HCT116 (cell line): ENCODE data around the gene PCDHB5. TPM values are rescaled to one million over a fixed set of nuclear protein-coding genes. Genes with fewer than 3 reads are reported as not detected.
"Not testable (repeated sequence)": the region's sequence is repeated elsewhere in the genome, so short reads cannot be mapped to it uniquely, and the experiment has no call there.

Source experiments
- ATAC-seq: fragments of 200-7000 bp; cut with Tn5 transposase; 2 replicates; pipeline ENCODE4 v1.9.1; 2020; ENCODE audit warnings: mild to moderate bottlenecking, moderate library complexity
- BruUV-seq: library from RNA; stranded (reverse); fragments of 400-500 nt; replicated peaks from 2 replicates; lab custom pipeline; 2021; lab: Mats Ljungman, UMichigan
- CTCF ChIA-PET: fragments of 300-600 bp; sonication (Branson Sonifier 250); formaldehyde crosslinking; loops from one replicate; lab custom pipeline; 2021; ENCODE audit warnings: antibody characterized with exemption; lab: Charles Lee
- POLR2A ChIA-PET: fragments of 300-600, 350-600 bp; sonication (Branson Sonifier 250); formaldehyde crosslinking; loops from one replicate; lab custom pipeline; 2021; ENCODE audit warnings: antibody characterized with exemption; lab: Charles Lee
- RAD21 ChIA-PET, 2 experiments: fragments of 300-600 bp; sonication (Branson Sonifier 250); formaldehyde crosslinking; loops; one replicate each; lab custom pipeline; 2023; ENCODE audit warnings: low total read pairs in 2 of 2; ENCODE audit not compliant: uncharacterized antibody in 2 of 2, unreplicated experiment in 2 of 2, low non-redundant PET in 1 of 2; lab: Charles Lee
- DNase-seq: peaks from one replicate; pipeline ENCODE4 v3.0.0-alpha.2; 2010; ENCODE audit warnings: low read depth, low spot score
- H2AFZ ChIP-seq: fragments of 200-600 bp; shearing (Covaris generic), sonication (generic); 2 replicates; pipeline ENCODE4 v1.6.1; 2017; ENCODE audit warnings: low read depth, mixed run types, mixed read lengths, antibody characterized with exemption, low read length; ENCODE audit not compliant: poor library complexity, severe bottlenecking
- H3K27ac ChIP-seq: 2 replicates; pipeline ENCODE4 v1.5.1; 2012; ENCODE audit warnings: low read depth, low read length
- H3K27me3 ChIP-seq: fragments of 200-600 bp; sonication (generic); 2 replicates; pipeline ENCODE4 v1.6.1; 2016; ENCODE audit warnings: mixed run types, low read length, mixed read lengths; ENCODE audit not compliant: insufficient read depth
- H3K36me3 ChIP-seq, 2 experiments: fragments of 200-500 bp in 1 of 2; fragments of 200-600 bp in 1 of 2; sonication (Bioruptor generic) in 1 of 2; sonication (generic) in 1 of 2; 2 replicates each; pipeline versions ENCODE4 v1.5.1 to v1.6.1; 2014 to 2016; ENCODE audit warnings: low read length in 2 of 2, inconsistent platforms in 1 of 2, mixed read lengths in 1 of 2, mixed run types in 1 of 2; ENCODE audit not compliant: insufficient read depth in 2 of 2, control insufficient read depth in 1 of 2
- H3K4me1 ChIP-seq, 2 experiments: fragments of 200-600 bp in 1 of 2; sonication (generic) in 1 of 2; 2 replicates each; pipeline versions ENCODE4 v1.5.1 to v1.6.1; 2012 to 2017; ENCODE audit warnings: low read length in 2 of 2, inconsistent platforms in 1 of 2, mild to moderate bottlenecking in 1 of 2, mixed read lengths in 1 of 2, mixed run types in 1 of 2, moderate library complexity in 1 of 2; ENCODE audit not compliant: insufficient read depth in 2 of 2, control insufficient read depth in 1 of 2
- H3K4me2 ChIP-seq: fragments of 200-600 bp; sonication (generic); 2 replicates; pipeline ENCODE4 v1.6.1; 2017; ENCODE audit warnings: mixed run types, low read length, mixed read lengths
- H3K4me3 ChIP-seq, 2 experiments: fragments of 200-600 bp in 1 of 2; sonication (generic) in 1 of 2; replicated peaks in 1 of 2; 2 replicates each; pipeline ENCODE4 v1.5.1; 2011 to 2016; ENCODE audit warnings: low read length in 2 of 2, control low read depth in 1 of 2, low read depth in 1 of 2, mild to moderate bottlenecking in 1 of 2, mixed read lengths in 1 of 2, mixed run types in 1 of 2
- H3K79me2 ChIP-seq: fragments of 200-600 bp; sonication (generic); 2 replicates; pipeline ENCODE4 v1.6.1; 2017; ENCODE audit warnings: mild to moderate bottlenecking, mixed run types, low read length, moderate library complexity, mixed read lengths; ENCODE audit not compliant: insufficient read depth
- H3K9ac ChIP-seq: fragments of 200-600 bp; sonication (generic); 2 replicates; pipeline ENCODE4 v1.6.1; 2016; ENCODE audit warnings: low read length, mixed read lengths
- H3K9me2 ChIP-seq: fragments of 200-600 bp; sonication (generic), shearing (Covaris generic); 2 replicates; pipeline ENCODE4 v1.6.1; 2017; ENCODE audit warnings: mixed run types, mild to moderate bottlenecking, moderate library complexity; ENCODE audit not compliant: insufficient read depth
- H3K9me3 ChIP-seq, 2 experiments: fragments of 200-500 bp in 1 of 2; fragments of 200-600 bp in 1 of 2; sonication (Bioruptor generic) in 1 of 2; sonication (generic) in 1 of 2; 2 replicates each; pipeline ENCODE4 v1.6.1; 2014 to 2017; ENCODE audit warnings: low read length in 2 of 2, mixed read lengths in 2 of 2, inconsistent platforms in 1 of 2, low read depth in 1 of 2, mild to moderate bottlenecking in 1 of 2, mixed run types in 1 of 2, moderate library complexity in 1 of 2; ENCODE audit not compliant: control insufficient read depth in 1 of 2, insufficient read depth in 1 of 2
- H4K20me1 ChIP-seq: fragments of 200-600 bp; sonication (generic), shearing (Covaris generic); 2 replicates; pipeline ENCODE4 v1.6.1; 2017; ENCODE audit warnings: mixed run types, mild to moderate bottlenecking, moderate library complexity; ENCODE audit not compliant: insufficient read depth
- EZH2 ChIP-seq: fragments of 200-600 bp; sonication (generic); IDR thresholded peaks from 2 replicates; pipeline ENCODE4 v1.6.1; 2017; ENCODE audit warnings: antibody characterized with exemption, mixed run types
- SP1 ChIP-seq: IDR thresholded peaks from 2 replicates; pipeline ENCODE4 v1.6.1; 2012; ENCODE audit warnings: low read depth
- SRF ChIP-seq: IDR thresholded peaks from 2 replicates; pipeline ENCODE4 v1.6.1; 2012; ENCODE audit warnings: low read depth
- TCF7L2 ChIP-seq: IDR thresholded peaks from 2 replicates; pipeline ENCODE4 v1.7.0; 2011; ENCODE audit warnings: borderline replicate concordance, inconsistent platforms; ENCODE audit not compliant: insufficient read depth, insufficient read length; ENCODE audit errors: extremely low read depth
- intact Hi-C: fragments of 100-400 bp; cut with micrococcal nuclease; formaldehyde crosslinking; loops from 2 replicates; pipeline ENCODE4 v1.10.0; 2022
- total RNA-seq: library from RNA; stranded (reverse); gene quantifications from one replicate; pipeline ENCODE4 v1.2.1, GENCODE V29; 2021; ENCODE audit not compliant: unreplicated experiment

The PCDHB5 gene
- total RNA-seq, 1 experiment from 2014 or later, result not detected

DNA sequence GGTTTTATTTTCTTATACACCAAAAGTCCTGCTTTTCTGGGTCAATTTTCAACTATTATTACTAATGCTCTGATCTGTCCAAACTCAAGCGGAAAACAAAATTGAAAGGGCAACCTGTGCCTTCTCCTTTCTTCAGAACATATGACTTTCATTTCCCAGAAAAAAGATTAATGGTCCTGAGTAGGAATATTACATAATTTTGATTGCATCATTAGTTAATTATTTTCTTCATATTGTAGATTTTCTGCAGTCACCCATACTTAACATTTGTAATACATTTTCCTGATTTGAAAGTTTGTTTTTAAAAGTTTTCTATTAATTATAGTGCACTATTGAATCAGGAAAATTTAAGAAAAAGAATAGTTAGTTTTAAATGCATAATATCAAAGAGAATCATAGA, 40.9 kb downstream of the PCDHB5 start:
- H3K27me3 ChIP-seq, result no peaks in the 10 kb centered on the region
- H3K4me3 ChIP-seq, result no peak overlapping the region
- H3K9ac ChIP-seq, result no peak overlapping the region
- RAD21 ChIA-PET, result no interaction called here
- no peaks in the 10 kb centered on the region for H3K4me1 ChIP-seq
- intact Hi-C loops, result no loop called here
- H3K27ac ChIP-seq, result no peak overlapping the region
- no TSS peak for BruUV-seq
- no peaks in the 10 kb centered on the region for H3K79me2 ChIP-seq
- no peak overlapping the region for H3K4me2 ChIP-seq
- POLR2A ChIA-PET, result no interaction called here
- ATAC-seq (no peak), DNase-seq (no peak)
- TF ChIP-seq SP1, result no peak
- no peak for TF ChIP-seq EZH2
- no peak for TF ChIP-seq SRF
- no peak for TF ChIP-seq TCF7L2
- H3K36me3 ChIP-seq, result no peaks in the 10 kb centered on the region
- no peaks in the 10 kb centered on the region for H4K20me1 ChIP-seq
- no peak overlapping the region for H2AFZ ChIP-seq
- CTCF ChIA-PET, result no interaction called here
- H3K9me2 ChIP-seq, result no peaks in the 10 kb centered on the region
- peaks cover 0 to 10% of the 10 kb centered on the region in 2 experiments; a peak in 3 of 4 replicates for H3K9me3 ChIP-seq

DNA sequence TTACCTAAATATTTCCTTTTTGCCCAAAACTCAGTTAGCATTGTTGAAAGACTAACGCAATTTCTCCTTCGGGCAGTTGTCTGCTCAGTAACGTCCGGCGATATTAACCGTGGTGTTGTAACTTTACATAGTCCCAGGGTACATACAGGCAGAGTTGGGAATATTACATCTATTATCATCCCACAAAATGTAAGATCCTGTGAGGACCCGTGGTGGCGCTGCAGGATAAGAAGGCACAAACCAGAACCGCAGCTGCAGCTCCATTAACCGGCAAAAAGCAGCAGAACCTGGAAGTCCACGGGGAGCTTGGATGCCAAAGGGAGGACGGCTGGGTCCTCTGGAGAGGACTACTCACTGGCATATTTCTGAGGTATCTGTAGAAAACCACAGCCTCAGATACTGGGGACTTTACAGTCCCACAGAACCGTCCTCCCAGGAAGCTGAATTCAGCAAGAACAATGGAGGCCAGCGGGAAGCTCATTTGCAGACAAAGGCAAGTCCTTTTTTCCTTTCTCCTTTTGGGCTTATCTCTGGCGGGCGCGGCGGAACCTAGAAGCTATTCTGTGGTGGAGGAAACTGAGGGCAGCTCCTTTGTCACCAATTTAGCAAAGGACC, 42.7 kb downstream of the PCDHB5 start, which contains the start of gene PCDHB8:
TSS of gene PCDHB8 (plus strand) at position 214 of the 615 bp plus-strand sequence. CDS start at position 459, 245 bp downstream.
- CTCF ChIA-PET, result not testable (repeated sequence)

DNA sequence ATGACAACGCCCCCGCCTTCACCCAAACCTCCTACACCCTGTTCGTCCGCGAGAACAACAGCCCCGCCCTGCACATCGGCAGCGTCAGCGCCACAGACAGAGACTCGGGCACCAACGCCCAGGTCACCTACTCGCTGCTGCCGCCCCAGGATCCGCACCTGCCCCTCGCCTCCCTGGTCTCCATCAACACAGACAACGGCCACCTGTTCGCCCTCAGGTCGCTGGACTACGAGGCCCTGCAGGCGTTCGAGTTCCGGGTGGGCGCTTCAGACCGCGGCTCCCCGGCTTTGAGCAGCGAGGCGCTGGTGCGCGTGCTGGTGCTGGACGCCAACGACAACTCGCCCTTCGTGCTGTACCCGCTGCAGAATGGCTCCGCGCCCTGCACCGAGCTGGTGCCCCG, 44.4 kb downstream of the PCDHB5 start:
- POLR2A ChIA-PET, H3K4me3 ChIP-seq, H3K4me2 ChIP-seq, intact Hi-C loops, H3K79me2 ChIP-seq, BruUV-seq, RAD21 ChIA-PET, H4K20me1 ChIP-seq, H3K36me3 ChIP-seq, H3K9me2 ChIP-seq, H3K4me1 ChIP-seq, ATAC-seq, CTCF ChIA-PET, H3K27ac ChIP-seq, DNase-seq, H3K9ac ChIP-seq, H3K27me3 ChIP-seq, H2AFZ ChIP-seq: not testable (repeated sequence)
- H3K9me3 ChIP-seq, result peaks cover 0 to 10% of the 10 kb centered on the region in 2 experiments; a peak in 2 of 4 replicates

More for the DNA sequence above, 42.7 kb downstream of the PCDHB5 start, which contains the start of gene PCDHB8:
- ATAC-seq, H4K20me1 ChIP-seq, H3K9ac ChIP-seq, H3K4me1 ChIP-seq, H3K4me3 ChIP-seq, BruUV-seq, POLR2A ChIA-PET, H3K36me3 ChIP-seq, H3K9me2 ChIP-seq, H3K27me3 ChIP-seq, H3K79me2 ChIP-seq, RAD21 ChIA-PET, DNase-seq, H2AFZ ChIP-seq, H3K27ac ChIP-seq, H3K4me2 ChIP-seq, intact Hi-C loops: not testable (repeated sequence)
- H3K9me3 ChIP-seq, result peaks cover 0 to 10% of the 10 kb centered on the region in 2 experiments; a peak in 2 of 4 replicates

DNA sequence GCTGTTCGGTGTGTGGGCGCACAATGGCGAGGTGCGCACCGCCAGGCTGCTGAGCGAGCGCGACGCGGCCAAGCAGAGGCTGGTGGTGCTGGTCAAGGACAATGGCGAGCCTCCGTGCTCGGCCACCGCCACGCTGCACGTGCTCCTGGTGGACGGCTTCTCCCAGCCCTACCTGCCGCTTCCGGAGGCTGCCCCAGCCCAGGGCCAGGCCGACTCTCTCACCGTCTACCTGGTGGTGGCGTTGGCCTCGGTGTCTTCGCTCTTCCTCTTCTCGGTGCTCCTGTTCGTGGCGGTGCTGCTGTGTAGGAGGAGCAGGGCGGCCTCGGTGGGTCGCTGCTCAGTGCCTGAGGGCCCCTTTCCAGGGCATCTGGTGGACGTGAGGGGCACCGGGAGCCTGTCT, 44.9 kb downstream of the PCDHB5 start:
- intact Hi-C loops, H3K9ac ChIP-seq, ATAC-seq, H2AFZ ChIP-seq, POLR2A ChIA-PET, CTCF ChIA-PET, H3K27me3 ChIP-seq, H3K4me1 ChIP-seq, BruUV-seq, RAD21 ChIA-PET, H3K36me3 ChIP-seq, H4K20me1 ChIP-seq, H3K9me2 ChIP-seq, H3K79me2 ChIP-seq, DNase-seq, H3K4me2 ChIP-seq, H3K4me3 ChIP-seq, H3K27ac ChIP-seq: not testable (repeated sequence)
- H3K9me3 ChIP-seq, result peaks cover 0 to 10% of the 10 kb centered on the region in 2 experiments; a peak in 2 of 4 replicates
